ENCODE results near the gene SS18.
A peak's percentile ranks its signal among the peaks of the same experiment; 100 is the strongest.

SS18 gene

DNA sequence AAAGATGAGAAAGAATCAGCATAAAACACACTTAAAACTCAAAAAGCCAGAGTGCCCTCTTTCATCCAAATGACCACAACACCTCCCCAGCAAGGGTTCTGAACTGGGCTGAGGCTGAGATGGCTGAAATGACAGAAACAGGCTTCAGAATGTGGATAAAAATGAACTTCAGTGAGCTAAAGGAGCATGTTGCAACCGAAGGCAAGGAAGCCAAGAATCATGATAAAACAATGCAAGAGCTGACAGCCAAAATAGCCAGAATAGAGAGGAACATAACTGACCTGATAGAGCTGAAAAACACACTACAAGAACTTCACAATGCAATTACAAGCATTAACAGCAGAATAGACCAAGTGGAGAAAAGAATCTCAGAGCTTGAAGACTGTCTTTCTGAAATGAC lies 31.1 kb upstream of the SS18 start:
- H3K27ac ChIP-seq = no peak overlapping the region
- ChIA-PET CTCF (no interaction called here), POLR2A (ENCODE audit: low non-redundant PET) (no interaction called here)
- TF ChIP-seq CTCF (conservative IDR thresholded peaks at IDR 0.05; ENCODE audit: low read depth) = no peak
- DNase-seq (ENCODE audit: low spot score) = no peak

GRCh38 chr18:26119246-26119645 lies 28.8 kb upstream of the SS18 start:
- no peak overlapping the region for H3K27ac ChIP-seq
- no peak for TF ChIP-seq CTCF (conservative IDR thresholded peaks at IDR 0.05; ENCODE audit: low read depth)
- ChIA-PET CTCF (interaction anchor here (0.6 kb wide), 1 partner anchor 10 kb away, joined by 3 read pairs; no protein-coding TSS in a partner anchor), POLR2A (ENCODE audit: low non-redundant PET) (no interaction called here)
- no peak for DNase-seq (ENCODE audit: low spot score)

DNA sequence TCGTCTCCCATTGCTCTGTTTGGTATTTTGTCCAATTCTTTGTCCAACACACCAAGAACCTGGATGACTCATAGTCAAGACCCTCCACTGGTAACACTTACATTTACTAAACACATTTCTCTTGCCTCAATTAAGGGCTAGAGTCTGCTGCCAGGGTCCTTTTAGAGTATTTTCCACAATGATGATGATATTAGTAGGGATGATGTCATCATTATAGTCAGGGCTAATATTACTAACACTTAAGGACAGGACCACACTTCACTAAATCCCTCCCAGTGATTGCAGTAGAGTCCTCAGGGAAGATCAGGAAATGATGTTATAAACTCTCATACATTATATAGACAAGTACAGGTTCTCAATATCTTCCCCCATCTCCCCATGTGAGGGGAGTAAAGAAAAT lies 13.6 kb upstream of the SS18 start:
- TF ChIP-seq CTCF (conservative IDR thresholded peaks at IDR 0.05; ENCODE audit: low read depth) = no peak
- ChIA-PET CTCF (no interaction called here), POLR2A (ENCODE audit: low non-redundant PET) (no interaction called here)
- H3K27ac ChIP-seq = no peak overlapping the region
- DNase-seq (ENCODE audit: low spot score) = no peak

DNA sequence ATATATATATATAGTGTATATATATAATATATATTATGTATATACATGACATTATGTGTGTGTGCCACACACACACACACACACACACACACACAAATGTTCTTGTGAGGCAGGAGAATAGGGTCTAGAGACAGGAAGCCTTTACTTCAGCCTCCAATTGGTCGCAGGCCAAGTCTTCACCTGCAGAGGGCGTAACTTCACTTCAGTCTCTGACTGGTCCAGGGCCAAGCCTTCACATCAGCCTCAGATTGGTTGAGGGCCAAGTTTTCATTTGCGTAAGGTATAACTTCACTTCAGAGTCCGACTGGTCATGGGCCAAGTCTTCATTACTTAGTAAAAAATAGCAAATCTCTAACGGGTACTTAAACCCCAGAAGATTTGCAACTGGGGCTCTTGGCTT lies 13.2 kb upstream of the SS18 start:
- POLR2A ChIA-PET (ENCODE audit: low non-redundant PET) = no interaction called here
- CTCF ChIA-PET = no interaction called here
- DNase-seq (ENCODE audit: low spot score) = no peak
- no peak for TF ChIP-seq CTCF (conservative IDR thresholded peaks at IDR 0.05; ENCODE audit: low read depth)
- H3K27ac ChIP-seq = no peak overlapping the region

- ChIA-PET CTCF (interaction anchor here (0.5 to 0.7 kb wide), 2 partner anchors 12 to 20 kb away, joined by 3 to 5 read pairs; no protein-coding TSS in a partner anchor), POLR2A (ENCODE audit: low non-redundant PET) (no interaction called here)
- no peak overlapping the region for H3K27ac ChIP-seq
- peak; percentile 14 for DNase-seq (ENCODE audit: low spot score)
- no peak for TF ChIP-seq CTCF (conservative IDR thresholded peaks at IDR 0.05; ENCODE audit: low read depth)
Observed at GRCh38 chr18:26097563-26097962, 7.2 kb upstream of the SS18 start.

DNA sequence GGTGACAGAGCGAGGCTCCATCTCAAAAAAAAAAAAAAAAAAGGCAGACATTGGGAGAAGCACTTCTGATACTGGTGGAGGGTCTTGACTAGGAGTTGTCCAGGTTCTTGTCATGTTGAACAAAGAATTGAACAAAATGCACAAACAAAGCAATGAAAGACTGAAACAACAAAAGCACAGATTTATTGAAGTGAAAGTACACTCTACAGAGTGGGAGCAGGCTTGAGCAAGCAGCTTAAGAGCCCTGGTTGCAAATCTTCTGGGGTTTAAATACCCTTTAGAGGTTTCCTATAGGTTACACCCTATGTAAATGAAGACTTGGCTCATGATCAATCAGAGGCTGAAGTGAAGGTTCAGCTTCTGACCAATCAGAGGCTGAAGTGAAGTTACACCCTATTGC lies 6.4 kb upstream of the SS18 start:
- CTCF ChIA-PET = no interaction called here
- DNase-seq (ENCODE audit: low spot score) = no peak
- no peak for TF ChIP-seq CTCF (conservative IDR thresholded peaks at IDR 0.05; ENCODE audit: low read depth)
- POLR2A ChIA-PET (ENCODE audit: low non-redundant PET) = no interaction called here
- no peak overlapping the region for H3K27ac ChIP-seq
